BE2C (cell line): ENCODE results near the gene SOX6.

Experiments
- DNase-seq: peaks from one replicate; pipeline ENCODE4 v3.0.0-alpha.2; 2020
- H3K27me3 ChIP-seq: fragments of 250-450 bp; sonication (Bioruptor Pico); 2 replicates; pipeline ENCODE4 v1.5.1; 2020; ENCODE audit warnings: mild to moderate bottlenecking
- H3K36me3 ChIP-seq: fragments of 250-450 bp; sonication (Bioruptor Pico); 2 replicates; pipeline ENCODE4 v1.5.1; 2020; ENCODE audit warnings: mild to moderate bottlenecking
- H3K4me1 ChIP-seq: fragments of 250-450 bp; sonication (Bioruptor Pico); 2 replicates; pipeline ENCODE4 v1.5.1; 2020
- H3K4me3 ChIP-seq: 2 replicates; pipeline ENCODE4 v1.5.1; 2011; ENCODE audit warnings: low read depth, low read length
- H3K9me3 ChIP-seq: fragments of 250-450 bp; sonication (Bioruptor Pico); 2 replicates; pipeline ENCODE4 v1.5.1; 2020
- CTCF ChIP-seq: IDR thresholded peaks from 2 replicates; pipeline ENCODE4 v1.5.1; 2012; ENCODE audit warnings: mild to moderate bottlenecking, low read depth, low read length

Gene SOX6

GRCh38 chr11:16040151-16040550 lies 316.2 kb downstream of the SOX6 start:
- H3K4me1 ChIP-seq, result no peaks in the 10 kb centered on the region
- H3K36me3 ChIP-seq, result no peaks in the 10 kb centered on the region
- DNase-seq, result no peak
- H3K9me3 ChIP-seq, result no peaks in the 10 kb centered on the region
- no peak for TF ChIP-seq CTCF
- no peak overlapping the region for H3K4me3 ChIP-seq
- H3K27me3 ChIP-seq, result no peaks in the 10 kb centered on the region

DNA sequence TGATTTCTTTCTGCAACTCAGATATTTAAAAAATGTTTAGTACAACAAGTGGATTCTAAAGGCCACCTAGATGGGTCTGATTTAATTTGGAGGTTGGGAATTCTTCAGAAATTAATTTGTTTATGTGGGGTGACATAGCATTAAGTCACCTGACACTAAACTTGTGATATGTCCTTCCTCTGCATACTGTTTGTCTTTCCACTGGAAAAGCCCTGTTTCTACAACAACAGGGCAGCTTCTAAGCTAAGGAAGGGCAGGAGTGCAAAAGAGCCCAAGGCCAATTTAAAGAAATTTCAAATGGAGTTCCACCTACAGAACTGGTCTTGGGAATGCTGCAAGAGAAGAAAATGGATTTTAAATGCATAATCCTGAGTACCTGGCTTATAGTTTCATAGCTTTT lies 319.2 kb downstream of the SOX6 start:
- Histone ChIP-seq H3K36me3 (no peaks in the 10 kb centered on the region), H3K4me1 (no peaks in the 10 kb centered on the region), H3K27me3 (no peaks in the 10 kb centered on the region), H3K4me3 (no peak overlapping the region), H3K9me3 (no peaks in the 10 kb centered on the region)
- TF ChIP-seq CTCF, result no peak
- DNase-seq, result no peak

- no peak for DNase-seq
- H3K4me3 ChIP-seq, result no peak overlapping the region
- H3K4me1 ChIP-seq, result no peaks in the 10 kb centered on the region
- H3K36me3 ChIP-seq, result no peaks in the 10 kb centered on the region
- H3K9me3 ChIP-seq, result no peaks in the 10 kb centered on the region
- H3K27me3 ChIP-seq, result no peaks in the 10 kb centered on the region
- no peak for TF ChIP-seq CTCF
These were observed 320.1 kb downstream of the SOX6 start for GRCh38 chr11:16036218-16036617.

- Histone ChIP-seq H3K4me3 (no peak overlapping the region), H3K27me3 (no peaks in the 10 kb centered on the region), H3K36me3 (no peaks in the 10 kb centered on the region), H3K4me1 (no peaks in the 10 kb centered on the region), H3K9me3 (no peaks in the 10 kb centered on the region)
- no peak for DNase-seq
- no peak for TF ChIP-seq CTCF
These were observed 322.3 kb downstream of the SOX6 start for GRCh38 chr11:16034074-16034473.

- H3K27me3 ChIP-seq, result no peaks in the 10 kb centered on the region
These were observed 323.4 kb downstream of the SOX6 start for GRCh38 chr11:16032974-16033373.

GRCh38 chr11:16031210-16031609 lies 325.1 kb downstream of the SOX6 start:
- no peaks in the 10 kb centered on the region for H3K36me3 ChIP-seq
- H3K9me3 ChIP-seq, result no peaks in the 10 kb centered on the region
- H3K4me3 ChIP-seq, result no peak overlapping the region
- no peak for TF ChIP-seq CTCF
- no peak for DNase-seq
- H3K4me1 ChIP-seq, result no peaks in the 10 kb centered on the region
- no peaks in the 10 kb centered on the region for H3K27me3 ChIP-seq

More at GRCh38 chr11:16032974-16033373, 323.4 kb downstream of the SOX6 start:
- DNase-seq, result no peak
- Histone ChIP-seq H3K4me1 (no peaks in the 10 kb centered on the region), H3K4me3 (no peak overlapping the region), H3K36me3 (no peaks in the 10 kb centered on the region), H3K9me3 (no peaks in the 10 kb centered on the region)
- TF ChIP-seq CTCF, result no peak
